HepG2 (cell line): ENCODE measurements around the gene ETS1. TPM values are rescaled to one million over a fixed set of nuclear protein-coding genes. Genes with fewer than 3 reads are reported as not detected.

Experiments
- ATAC-seq: fragments of 200-7000 bp; cut with Tn5 transposase; 3 replicates; pipeline ENCODE4 v1.9.1; 2020; ENCODE audit warnings: mild to moderate bottlenecking, moderate library complexity
- BruUV-seq: library from RNA; stranded (reverse); fragments of 400-500 nt; replicated peaks from 2 replicates; lab custom pipeline; 2021; lab: Mats Ljungman, UMichigan
- CTCF ChIA-PET: fragments of 300-600 bp; formaldehyde crosslinking; extraction: SDS; loops from one replicate; lab custom pipeline; 2021; ENCODE audit warnings: low total read pairs, inconsistent platforms, low intra/inter-chr PET ratio; lab: Yijun Ruan, JAX
- POLR2A ChIA-PET: fragments of 350-600 bp; sonication (Branson Sonifier 250); formaldehyde crosslinking; loops from one replicate; lab custom pipeline; 2020; ENCODE audit warnings: antibody characterized with exemption, inconsistent platforms; lab: Yijun Ruan, JAX
- DNase-seq: peaks from one replicate; pipeline ENCODE4 v3.0.0-alpha.2; 2015; ENCODE audit warnings: low spot score
- FAIRE-seq: peaks from 3 replicates; lab custom pipeline; 2011; peaks lifted over from hg19 to GRCh38; lab: Jason Lieb, UNC
- H2AFZ ChIP-seq: one replicate; pipeline ENCODE4 v1.6.1; 2011; ENCODE audit warnings: low read length, inconsistent platforms
- H3K27ac ChIP-seq: fragments of 300-600 bp; 3 replicates; pipeline ENCODE4 v1.8.0; 2011; ENCODE audit warnings: mixed run types, mild to moderate bottlenecking, mixed read lengths, low read length, inconsistent platforms; ENCODE audit not compliant: insufficient read depth; ENCODE audit errors: extremely low read length
- H3K27me3 ChIP-seq, 2 experiments: fragments of 200-600 bp in 1 of 2; 2 replicates in 1 of 2; 3 replicates in 1 of 2; pipeline versions ENCODE4 v1.6.0 to v1.8.0; 2011; ENCODE audit warnings: low read length in 2 of 2, mild to moderate bottlenecking in 2 of 2, moderate library complexity in 2 of 2, inconsistent platforms in 1 of 2; ENCODE audit not compliant: insufficient read depth in 2 of 2, control insufficient read depth in 1 of 2
- H3K36me3 ChIP-seq, 2 experiments: fragments of 200-600 bp in 1 of 2; replicated peaks in 1 of 2; 2 replicates in 1 of 2; 3 replicates in 1 of 2; pipeline versions ENCODE4 v1.5.1 to v1.8.0; 2011; ENCODE audit warnings: low read length in 2 of 2, inconsistent platforms in 1 of 2; ENCODE audit not compliant: insufficient read depth in 2 of 2, control insufficient read depth in 1 of 2
- H3K4me1 ChIP-seq: 2 replicates; pipeline ENCODE4 v1.5.1; 2012; ENCODE audit warnings: low read length, inconsistent platforms; ENCODE audit not compliant: insufficient read depth
- H3K4me2 ChIP-seq: 2 replicates; pipeline ENCODE4 v1.6.0; 2011; ENCODE audit warnings: low read depth, low read length, inconsistent platforms
- H3K4me3 ChIP-seq, 3 experiments: fragments of 200-600 bp in 1 of 3; sonication (generic), shearing (Covaris generic) in 1 of 3; replicated peaks in 1 of 3; 2 replicates each; pipeline ENCODE4 v1.5.1; 2011 to 2016; ENCODE audit warnings: low read length in 3 of 3, inconsistent platforms in 2 of 3, low read depth in 2 of 3, mild to moderate bottlenecking in 2 of 3, control low read depth in 1 of 3, mixed read lengths in 1 of 3; ENCODE audit not compliant: insufficient read depth in 1 of 3
- H3K79me2 ChIP-seq: one replicate; pipeline ENCODE4 v1.6.1; 2011; ENCODE audit warnings: low read length, inconsistent platforms; ENCODE audit not compliant: insufficient read depth
- H3K9ac ChIP-seq: 2 replicates; pipeline ENCODE4 v1.6.0; 2011; ENCODE audit warnings: mild to moderate bottlenecking, low read depth, low read length, inconsistent platforms; ENCODE audit not compliant: insufficient read depth
- H3K9me3 ChIP-seq: 2 replicates; pipeline ENCODE4 v1.5.1; 2012; ENCODE audit warnings: mild to moderate bottlenecking, low read length
- H4K20me1 ChIP-seq: 2 replicates; pipeline ENCODE4 v1.6.0; 2011; ENCODE audit warnings: inconsistent platforms, mild to moderate bottlenecking, low read length, moderate library complexity; ENCODE audit not compliant: insufficient read depth
- ARHGAP35 ChIP-seq: sonication (generic); formaldehyde crosslinking; IDR thresholded peaks from 2 replicates; pipeline ENCODE4 v1.9.0; 2022; ENCODE audit warnings: mild to moderate bottlenecking, inconsistent platforms, moderate library complexity, missing genetic modification reagents, borderline replicate concordance
- EHMT2 ChIP-seq: fragments of 200-600 bp; sonication (generic); IDR thresholded peaks from 2 replicates; pipeline ENCODE4 v1.7.0; 2017; ENCODE audit warnings: antibody characterized with exemption, low read depth, low read length, borderline replicate concordance
- FOXO1 ChIP-seq: sonication (generic); formaldehyde crosslinking; IDR thresholded peaks from 2 replicates; pipeline ENCODE4 v1.4.0; 2020; ENCODE audit warnings: missing genetic modification reagents
- GFI1 ChIP-seq: sonication (generic); formaldehyde crosslinking; IDR thresholded peaks from 2 replicates; pipeline ENCODE4 v1.5.0; 2020; ENCODE audit warnings: missing genetic modification reagents, mild to moderate bottlenecking, borderline replicate concordance
- GLI4 ChIP-seq: sonication (generic); formaldehyde crosslinking; IDR thresholded peaks from 2 replicates; pipeline ENCODE4 v1.5.1; 2020; ENCODE audit warnings: missing genetic modification reagents, mild to moderate bottlenecking, moderate library complexity, borderline replicate concordance
- HOXD1 ChIP-seq: sonication (generic); formaldehyde crosslinking; IDR thresholded peaks from 2 replicates; pipeline ENCODE4 v1.5.0; 2020; ENCODE audit warnings: missing genetic modification reagents
- MYC ChIP-seq: sonication (generic); formaldehyde crosslinking; IDR thresholded peaks from 2 replicates; pipeline ENCODE4 v1.9.0; 2021; ENCODE audit warnings: missing genetic modification reagents, borderline replicate concordance
- POGK ChIP-seq: sonication (generic); formaldehyde crosslinking; conservative IDR thresholded peaks from 2 replicates; pipeline ENCODE4 v1.8.0; 2022; ENCODE audit warnings: mild to moderate bottlenecking, moderate library complexity, missing genetic modification reagents
- SCMH1 ChIP-seq: sonication (generic); formaldehyde crosslinking; IDR thresholded peaks from 2 replicates; pipeline ENCODE4 v1.9.0; 2021; ENCODE audit warnings: missing genetic modification reagents, mild to moderate bottlenecking, borderline replicate concordance
- ZC3H4 ChIP-seq: sonication (generic); formaldehyde crosslinking; IDR thresholded peaks from 2 replicates; pipeline ENCODE4 v1.4.0; 2020; ENCODE audit warnings: missing genetic modification reagents, borderline replicate concordance
- ZMAT3 ChIP-seq: sonication (generic); formaldehyde crosslinking; conservative IDR thresholded peaks from 2 replicates; pipeline ENCODE4 v1.7.0; 2021; ENCODE audit warnings: missing genetic modification reagents
- ZNF263 ChIP-seq: sonication (generic); formaldehyde crosslinking; IDR thresholded peaks from 2 replicates; pipeline ENCODE4 v1.4.0; 2020; ENCODE audit warnings: missing genetic modification reagents
- ZNF335 ChIP-seq: sonication (generic); formaldehyde crosslinking; IDR thresholded peaks from 2 replicates; pipeline ENCODE4 v1.4.0; 2020; ENCODE audit warnings: missing genetic modification reagents
- ZNF569 ChIP-seq: sonication (generic); formaldehyde crosslinking; IDR thresholded peaks from 2 replicates; pipeline ENCODE4 v1.5.0; 2020; ENCODE audit warnings: mild to moderate bottlenecking, missing genetic modification reagents, moderate library complexity, borderline replicate concordance
- WGBS: methylation state at CpG from one replicate; pipeline ENCODE4 v1.1.6; 2017; ENCODE audit warnings: low lambda C conversion rate; 5-methylcytosine and 5-hydroxymethylcytosine counted together
- in situ Hi-C: cut with HindIII; loops from 2 replicates; pipeline ENCODE4 v1.10.0; 2017; ENCODE audit warnings: low pct_unique_long_range_greater_than_20kb; ENCODE audit not compliant: extremely low pct_ligation_motif_present
- intact Hi-C: fragments of 100-400 bp; cut with micrococcal nuclease; formaldehyde crosslinking; loops from one replicate; pipeline ENCODE4 v1.10.0; 2022; ENCODE audit not compliant: unreplicated experiment
- polyA plus RNA-seq, 8 experiments: library from polyadenylated mRNA; depleted of rRNA in 3 of 8; stranded (reverse) in 7 of 8; unstranded in 1 of 8; fragments of >200 nt; fragmentation: Illumina TruSeq in 4 of 8; extraction: Trizol in 4 of 8; gene quantifications; 2 replicates each; pipeline versions ENCODE4 v1.2.1 to v1.2.3, GENCODE V29; 2011 to 2016; ENCODE audit warnings: low read depth in 4 of 8, missing spikeins in 1 of 8, mixed read lengths in 1 of 8; ENCODE audit not compliant: insufficient read depth in 1 of 8
- total RNA-seq, 5 experiments: library from RNA; depleted of rRNA; stranded (reverse); fragments of >200 nt; fragmentation: Illumina TruSeq; extraction: Trizol; gene quantifications; 2 replicates each; pipeline ENCODE4 v1.2.3, GENCODE V29; 2016; ENCODE audit warnings: low read depth in 1 of 5

Gene ETS1
- total and polyA plus RNA-seq, 2 of the 13 experiments (the other 11 are each of a cell fraction or from before 2014, with no cell fraction given) = 0.18 to 0.34 TPM

- intact Hi-C loops = no loop called here
- TF ChIP-seq GLI4 (CRISPR knock-in tag) (no peak), ZC3H4 (CRISPR knock-in tag) (no peak), FOXO1 (CRISPR knock-in tag) (no peak), HOXD1 (CRISPR knock-in tag) (no peak), MYC (CRISPR knock-in tag) (no peak), ZNF569 (CRISPR knock-in tag) (no peak), GFI1 (CRISPR knock-in tag) (no peak), SCMH1 (CRISPR knock-in tag) (no peak), ZNF263 (CRISPR knock-in tag) (no peak), ZMAT3 (CRISPR knock-in tag) (no peak), POGK (no peak), ZNF335 (CRISPR knock-in tag) (no peak), ARHGAP35 (CRISPR knock-in tag) (no peak), EHMT2 (no peak)
- Histone ChIP-seq H3K36me3 (no peaks in the 10 kb centered on the region), H3K27ac (no peak overlapping the region), H3K4me3 (no peak overlapping the region), H3K9ac (no peak overlapping the region), H4K20me1 (no peaks in the 10 kb centered on the region), H2AFZ (no peak overlapping the region), H3K27me3 (no peaks in the 10 kb centered on the region; a peak in 1 of 5 replicates), H3K79me2 (no peaks in the 10 kb centered on the region), H3K9me3 (no peaks in the 10 kb centered on the region), H3K4me2 (no peak overlapping the region), H3K4me1 (peaks cover 18% of the 10 kb centered on the region)
- ChIA-PET CTCF (no interaction called here), POLR2A (no interaction called here)
- FAIRE-seq (no peak), ATAC-seq (no peak), DNase-seq (no peak)
- 42% methylated on average over 5 of the region's 5 CpGs for WGBS
- in situ Hi-C loops = no loop called here
- no TSS peak for BruUV-seq
These were observed 117.3 kb downstream of the ETS1 start for GRCh38 chr11:128470081-128470480.
